ENCODE data around the gene KCNA2.
A peak's percentile ranks its signal among the peaks of the same experiment; 100 is the strongest.

The KCNA2 gene

DNA sequence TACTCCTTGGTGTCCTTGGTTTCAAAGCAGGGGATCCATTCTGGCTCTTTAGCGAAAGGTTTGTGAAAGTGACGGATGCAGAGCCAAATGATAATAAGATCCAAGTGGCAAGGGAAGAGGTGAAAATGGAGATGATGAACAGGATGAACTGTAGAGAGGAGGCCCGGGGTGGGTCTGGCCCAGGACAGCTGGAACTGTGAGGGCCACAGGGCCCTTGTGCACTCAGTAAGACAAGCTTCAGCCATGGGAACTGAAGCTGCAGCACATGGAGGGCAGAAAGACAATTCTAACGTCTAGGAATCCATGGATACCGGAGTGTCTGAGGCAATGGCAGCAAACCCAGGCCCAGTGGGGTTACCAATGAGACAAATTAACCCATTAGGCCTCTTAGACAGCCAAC is 4.8 kb downstream of the KCNA2 start:
- DNase-seq: peak; percentile 22

DNA sequence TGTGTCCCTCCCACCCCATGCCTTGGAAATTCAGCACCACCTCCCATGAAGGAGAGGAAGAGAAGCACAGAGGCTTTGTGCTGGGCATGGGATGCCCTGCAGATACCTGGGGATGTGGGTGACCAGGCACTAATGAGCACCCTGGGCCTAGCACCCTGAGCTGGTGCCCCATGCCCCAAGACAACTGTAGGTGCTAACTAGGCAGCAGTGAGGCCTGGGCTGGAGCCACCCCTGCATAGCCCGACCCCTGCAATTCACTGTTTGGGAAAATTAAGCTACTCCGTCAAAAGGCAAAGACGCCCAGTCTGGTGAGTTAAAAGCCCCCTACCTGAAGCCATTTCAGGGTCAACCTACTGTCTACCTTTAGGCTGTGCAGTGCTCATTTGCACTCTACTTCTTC is 5.4 kb downstream of the KCNA2 start:
- DNase-seq: peak; percentile 21

DNA sequence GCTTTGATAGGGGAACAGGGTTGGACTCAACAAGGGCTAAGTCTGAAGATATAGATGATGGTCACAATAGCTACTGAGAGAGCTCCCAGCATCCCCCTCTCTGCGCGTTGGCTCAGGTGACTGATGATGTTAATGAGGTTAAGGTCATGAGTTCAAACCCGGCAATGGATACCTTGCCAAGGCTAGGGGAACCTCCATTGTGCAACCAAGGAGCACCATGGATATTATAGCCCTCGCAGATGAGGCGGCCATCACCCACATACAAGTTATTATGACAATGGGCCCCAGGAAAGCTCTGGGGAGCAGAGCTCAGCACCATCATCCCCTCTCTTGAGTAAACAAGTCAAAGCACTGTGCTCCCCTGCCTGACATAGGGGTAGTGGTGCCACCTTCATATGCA is 8.2 kb downstream of the KCNA2 start:
- DNase-seq: no peak

DNA sequence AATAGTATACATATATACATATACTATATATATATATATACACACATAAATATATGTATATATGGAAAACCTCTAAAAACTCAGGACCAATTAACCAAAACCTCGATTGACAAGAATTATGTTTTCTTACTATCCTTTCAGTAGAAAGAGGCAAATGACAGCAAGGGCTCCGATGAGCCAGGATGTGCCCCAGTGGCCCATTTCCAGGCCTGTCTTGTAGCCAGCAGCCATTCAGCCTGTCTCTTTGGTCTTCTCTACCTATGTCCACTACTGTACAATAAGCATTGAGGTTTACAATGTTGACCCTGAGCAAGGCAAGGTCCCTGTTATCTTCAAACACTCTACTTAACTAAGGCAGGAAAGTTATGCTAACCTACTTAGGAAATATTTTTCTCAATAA is 9.8 kb downstream of the KCNA2 start:
- no peak for DNase-seq

DNA sequence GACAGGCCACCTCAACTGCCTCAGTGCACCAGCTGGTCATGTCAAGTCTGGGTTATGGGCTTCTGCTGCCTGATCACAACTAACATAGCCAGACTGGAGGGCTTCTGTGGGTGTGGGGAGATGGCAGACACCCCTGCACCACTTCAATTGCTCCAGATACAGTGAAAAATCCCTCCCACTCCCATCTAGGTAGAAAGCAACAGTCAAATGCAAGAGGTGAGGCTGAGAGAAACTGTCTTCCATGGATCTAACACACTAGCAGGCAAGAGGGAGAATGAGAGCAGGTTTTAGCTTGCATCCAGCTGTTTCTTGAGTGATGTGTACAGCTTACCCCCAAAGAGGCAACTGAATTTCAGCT is 10.8 kb downstream of the KCNA2 start:
- DNase-seq: no peak

DNA sequence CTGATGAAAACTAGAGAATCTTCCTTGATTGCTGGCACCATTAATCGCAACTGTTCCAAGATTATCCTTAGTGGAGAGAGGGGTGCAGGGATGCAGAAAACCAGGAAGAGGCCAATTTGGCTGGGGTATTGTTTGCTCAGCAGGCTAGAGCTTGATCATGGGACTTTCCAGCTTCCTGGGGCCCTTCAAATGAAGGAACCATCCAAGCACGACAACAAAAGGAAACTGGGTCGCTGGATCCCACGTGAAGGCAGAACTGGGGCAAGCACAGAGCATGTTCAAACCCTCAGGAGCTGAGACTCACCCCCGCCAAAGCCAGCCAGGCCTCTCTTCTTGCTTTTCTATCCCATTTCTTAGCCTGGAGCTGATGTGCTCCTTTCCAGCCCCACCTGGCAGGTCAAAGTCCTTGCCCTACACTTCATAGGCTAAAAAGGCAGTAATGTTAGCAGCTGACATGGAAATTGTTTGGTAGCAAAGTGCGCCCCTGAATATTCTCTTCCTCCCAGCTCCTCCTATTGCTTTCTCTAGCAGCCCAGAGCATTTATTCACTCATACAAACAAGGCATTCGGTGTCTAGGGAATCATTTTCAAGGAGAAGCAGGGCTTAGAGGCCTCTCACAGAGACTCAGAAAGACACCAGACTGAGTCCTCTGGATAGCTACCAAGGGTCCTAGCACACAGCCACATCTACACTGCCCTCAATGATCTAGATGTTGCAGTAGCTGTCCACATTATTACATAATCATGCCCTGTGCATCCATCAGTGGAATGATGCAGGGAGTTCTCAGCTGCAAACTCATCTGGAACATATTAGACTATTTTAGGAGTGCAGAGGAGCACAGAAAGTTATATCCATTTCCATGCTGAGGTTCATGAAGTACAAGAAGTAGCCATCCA is 11.5 kb downstream of the KCNA2 start:
- no peak for DNase-seq

DNA sequence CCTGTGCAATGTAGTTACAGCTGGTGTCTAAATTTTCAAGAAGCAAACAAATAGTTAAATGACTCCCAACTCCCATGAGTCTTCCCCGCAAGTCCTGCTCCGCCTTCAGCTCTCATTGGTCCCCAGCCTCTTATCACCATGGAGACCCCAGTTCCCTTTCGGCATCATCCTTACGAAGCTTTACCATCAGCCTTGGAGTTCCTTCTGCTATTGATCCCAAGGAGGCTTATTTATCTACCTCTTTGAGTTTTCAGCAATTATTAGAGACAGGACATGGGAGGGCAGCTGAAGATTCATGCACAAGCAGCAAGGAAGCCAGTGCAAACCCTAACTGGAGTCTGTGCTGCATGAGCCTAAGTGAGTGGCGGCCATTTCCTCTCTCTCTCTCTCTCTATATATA is 12.3 kb downstream of the KCNA2 start:
- DNase-seq: no peak

DNA sequence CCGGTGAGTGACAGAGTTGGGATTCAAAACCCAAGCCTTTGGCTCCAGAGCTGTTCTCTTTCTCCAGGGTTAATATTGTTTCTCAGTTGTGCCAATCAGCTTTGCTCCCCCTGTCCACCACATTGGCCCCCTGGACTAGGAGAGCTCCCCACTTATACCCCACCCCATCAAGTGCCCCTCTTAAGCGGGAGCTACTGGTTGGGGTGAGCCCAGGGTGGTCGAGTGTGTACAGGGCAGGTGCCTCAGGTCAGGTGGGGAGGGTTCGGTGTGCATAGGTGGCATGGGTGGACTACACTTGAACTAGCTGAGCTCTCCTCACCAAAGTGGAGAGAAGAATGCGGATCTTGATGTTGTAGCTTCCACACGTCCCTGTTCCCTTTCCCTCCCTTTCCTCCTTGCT is 14.2 kb downstream of the KCNA2 start:
- no peak for DNase-seq

DNA sequence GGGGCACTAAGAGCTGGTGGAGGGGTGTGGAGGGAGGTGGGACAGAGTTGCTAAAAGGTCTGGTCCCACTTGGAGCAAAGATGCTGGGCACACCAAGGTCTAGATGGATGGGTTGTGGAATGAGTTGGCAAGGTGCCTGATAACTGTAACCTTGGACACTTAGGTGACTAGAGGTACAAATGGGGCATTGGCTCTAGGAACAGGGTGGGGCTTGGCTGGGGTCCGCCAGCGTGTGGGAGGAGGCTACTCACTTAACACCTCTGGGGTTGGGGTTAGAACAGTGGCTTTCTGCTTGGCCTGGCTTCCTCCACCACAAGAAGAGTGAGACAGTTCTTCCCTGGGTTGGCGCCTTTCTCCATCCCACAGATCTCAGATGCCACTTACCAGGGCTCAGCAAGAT is 17.2 kb downstream of the KCNA2 start:
- DNase-seq: no peak

DNA sequence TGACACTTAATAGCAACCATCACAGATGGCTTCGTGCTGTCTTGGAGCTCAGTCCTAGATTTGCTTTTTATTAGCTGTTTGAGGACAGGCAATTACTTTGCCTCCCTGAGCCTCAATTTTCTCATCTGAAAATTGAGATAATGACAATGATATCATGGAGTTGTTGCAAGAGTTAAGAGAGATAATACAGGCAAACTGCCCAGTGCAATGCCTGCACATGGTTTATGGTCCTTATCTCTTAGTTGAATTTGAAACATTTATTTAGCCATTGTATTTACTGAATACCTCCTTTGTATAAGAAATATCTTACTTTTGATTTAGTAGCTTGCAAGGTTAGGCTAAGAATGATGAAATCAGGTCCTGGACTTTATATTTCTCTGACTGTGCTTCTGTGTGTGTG is 17.7 kb downstream of the KCNA2 start:
- no peak for DNase-seq

DNA sequence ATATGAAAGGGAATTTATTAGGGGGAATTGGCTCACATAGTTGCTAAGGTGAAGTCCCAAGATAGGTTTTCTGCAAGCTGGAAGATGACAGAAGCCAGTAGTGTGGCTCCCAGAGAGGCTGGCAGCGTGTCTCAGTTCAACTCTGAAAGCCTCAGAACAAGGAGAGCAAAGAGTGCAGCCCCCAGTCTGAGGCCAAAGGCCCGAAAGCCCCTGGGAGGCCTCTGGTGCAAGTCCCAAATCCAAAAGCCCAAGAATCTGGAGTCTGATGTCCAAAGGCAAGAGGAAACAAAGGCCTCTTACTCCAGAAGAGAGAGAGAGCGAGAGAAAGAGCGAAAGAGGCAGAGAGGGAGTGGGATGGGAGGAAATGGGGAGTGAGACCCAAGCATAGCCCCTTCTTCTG is 18.3 kb downstream of the KCNA2 start:
- DNase-seq: no peak

DNA sequence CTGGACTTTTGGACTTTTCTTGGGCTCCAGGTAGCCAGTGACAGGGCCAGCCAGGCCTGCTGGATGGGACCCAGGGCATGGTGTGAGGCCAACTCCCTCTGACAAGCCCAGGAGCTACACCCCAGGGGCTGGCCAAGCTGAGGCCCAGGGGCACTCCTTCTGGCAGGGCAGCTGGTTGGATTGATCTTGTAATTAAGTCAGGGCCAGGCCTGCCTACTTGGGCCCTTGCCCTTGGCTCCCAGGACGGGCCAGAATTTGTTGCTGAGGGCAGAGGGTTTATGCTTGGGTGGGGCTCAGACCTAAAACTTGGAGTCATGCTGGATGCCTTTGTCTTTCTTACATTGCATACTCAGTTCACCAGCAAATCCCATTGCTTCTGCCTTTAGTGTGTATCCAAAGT is 20.7 kb downstream of the KCNA2 start:
- no peak for DNase-seq

DNA sequence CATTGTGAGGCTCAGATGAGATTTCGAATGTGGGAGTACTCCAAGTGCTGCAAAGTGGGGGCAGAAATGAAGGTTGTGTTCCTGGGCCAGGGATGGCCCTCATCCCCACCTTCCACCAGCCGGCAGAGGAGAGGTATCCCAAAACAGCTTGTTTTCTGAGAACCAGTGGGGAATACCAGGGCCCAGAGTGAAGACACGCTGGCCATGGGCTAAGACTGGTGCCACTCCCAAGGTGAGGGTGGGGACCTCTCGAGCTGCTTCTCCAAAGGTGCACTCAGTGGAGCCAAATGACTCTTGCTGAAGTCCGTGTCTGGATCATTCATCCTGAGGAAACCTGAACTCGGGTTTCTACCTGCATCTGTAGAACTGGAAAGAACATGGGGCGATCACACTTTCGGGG is 22.1 kb downstream of the KCNA2 start:
- no peak for DNase-seq

DNA sequence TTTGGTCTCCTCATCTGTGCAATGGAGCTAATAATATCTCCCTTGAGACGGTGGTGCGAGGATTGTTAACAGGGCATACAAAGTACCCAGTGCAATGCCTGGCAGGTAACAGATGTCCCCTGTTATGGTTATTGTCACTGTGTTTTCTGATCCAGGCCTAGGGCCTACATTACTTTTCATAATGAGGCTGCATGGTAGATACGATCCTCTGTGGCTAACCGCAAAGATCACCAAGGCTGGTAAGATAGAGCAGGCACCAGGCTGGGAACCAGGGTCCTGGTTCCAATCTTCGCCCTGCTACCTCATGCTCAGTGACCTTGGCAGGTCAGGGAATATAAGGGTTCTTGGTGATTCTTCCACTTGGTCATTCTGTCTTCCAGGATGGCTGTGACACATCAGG is 22.7 kb downstream of the KCNA2 start:
- DNase-seq: no peak

DNA sequence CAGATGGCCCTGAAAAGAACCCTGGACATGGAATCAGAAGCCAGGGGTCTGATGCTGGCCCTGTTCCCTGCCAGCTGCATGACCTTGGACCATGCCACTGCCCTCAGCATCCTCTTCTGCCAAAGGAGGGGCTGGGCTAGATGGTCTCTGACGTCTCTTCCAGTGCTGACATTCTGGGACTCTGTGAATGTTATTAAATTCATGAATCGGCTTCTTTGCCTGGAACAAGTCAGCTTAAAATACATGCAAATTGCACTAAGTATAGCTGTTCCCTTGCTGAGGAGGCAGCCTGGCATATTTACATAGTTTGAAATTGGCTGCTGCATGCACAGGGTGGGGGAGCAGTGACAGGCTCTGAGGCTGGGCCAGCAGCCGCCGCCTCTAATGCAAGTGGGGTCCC is 23.8 kb downstream of the KCNA2 start:
- no peak for DNase-seq

DNA sequence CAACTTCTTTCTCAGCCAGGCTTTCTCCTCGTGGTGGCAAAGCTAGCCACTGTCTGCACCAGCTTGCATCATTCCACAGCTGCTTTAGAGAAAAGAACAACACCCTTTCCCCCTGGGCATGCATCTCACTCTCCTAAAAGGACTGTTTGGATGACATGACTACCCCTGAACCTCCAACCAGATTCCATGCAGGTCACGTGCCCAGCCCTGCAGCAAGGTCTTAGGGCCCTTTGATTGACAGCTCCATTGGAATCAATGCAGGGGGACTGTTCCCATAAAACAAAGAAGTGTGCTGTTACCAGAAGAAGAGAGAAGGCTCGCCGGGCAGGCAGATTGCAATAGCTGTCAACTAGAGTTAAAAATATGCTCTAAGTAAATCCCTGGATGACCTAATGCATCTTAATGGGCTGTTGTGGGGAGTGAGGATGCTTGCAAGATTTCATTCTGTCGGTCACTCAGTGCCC is 24.4 kb downstream of the KCNA2 start:
- DNase-seq: peak; percentile 63

DNA sequence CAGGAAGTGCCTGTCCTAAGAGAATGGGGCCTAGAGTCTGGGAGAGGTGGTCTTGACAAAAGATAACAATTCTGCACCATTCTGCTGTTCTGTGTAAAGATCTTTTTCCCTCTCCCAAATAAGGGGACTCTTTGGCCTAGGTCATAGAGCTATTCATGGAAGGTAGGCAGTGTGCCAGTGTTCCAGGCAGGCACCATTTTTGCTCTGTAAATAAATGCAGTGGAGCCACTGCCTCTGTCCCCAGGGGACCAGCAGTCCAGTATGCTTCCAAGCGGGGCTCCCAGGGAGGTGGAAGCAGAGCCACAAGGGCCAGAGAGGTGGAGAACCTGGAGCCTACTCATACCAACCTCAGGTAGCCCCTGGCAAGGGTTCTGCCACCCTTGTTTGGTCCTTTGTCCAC is 25.9 kb downstream of the KCNA2 start:
- DNase-seq: no peak

DNA sequence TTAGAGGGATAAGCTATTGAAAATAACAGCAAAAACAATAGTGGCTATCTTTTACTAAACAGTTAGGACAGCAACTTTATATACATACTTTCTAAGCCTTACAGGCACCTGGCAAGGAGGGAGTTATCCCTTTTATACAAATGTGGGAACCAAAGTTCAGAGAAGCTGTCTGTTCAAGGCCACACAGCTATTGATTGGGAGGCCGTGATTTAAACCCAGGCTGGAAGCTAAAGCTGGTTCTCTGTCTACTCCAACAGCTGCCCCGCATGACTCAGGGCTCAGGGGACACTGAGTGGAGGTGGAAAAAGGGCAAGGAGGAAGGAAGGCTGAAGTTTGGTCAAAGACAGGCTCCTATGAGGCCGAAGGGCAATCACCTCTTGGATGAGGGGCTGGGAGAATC is 26.7 kb downstream of the KCNA2 start:
- no peak for DNase-seq

DNA sequence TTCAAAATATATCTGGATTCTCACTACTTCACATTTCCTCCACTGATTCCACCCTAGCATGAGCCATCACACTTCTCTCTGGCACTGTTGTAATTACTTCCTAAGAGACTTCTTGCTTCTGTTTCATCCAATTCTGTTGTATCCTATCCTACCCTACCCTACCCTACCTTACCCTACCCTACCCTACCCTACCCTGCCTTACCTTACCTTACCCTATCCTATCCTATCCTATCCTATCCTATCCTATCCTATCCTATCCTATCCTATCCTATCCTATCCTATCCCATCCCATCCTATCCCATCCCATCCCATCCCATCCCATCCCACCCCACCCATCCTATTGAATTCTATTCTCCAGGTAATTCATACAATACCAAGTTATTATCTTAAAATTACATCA is 29.7 kb downstream of the KCNA2 start:
- DNase-seq: no peak

DNA sequence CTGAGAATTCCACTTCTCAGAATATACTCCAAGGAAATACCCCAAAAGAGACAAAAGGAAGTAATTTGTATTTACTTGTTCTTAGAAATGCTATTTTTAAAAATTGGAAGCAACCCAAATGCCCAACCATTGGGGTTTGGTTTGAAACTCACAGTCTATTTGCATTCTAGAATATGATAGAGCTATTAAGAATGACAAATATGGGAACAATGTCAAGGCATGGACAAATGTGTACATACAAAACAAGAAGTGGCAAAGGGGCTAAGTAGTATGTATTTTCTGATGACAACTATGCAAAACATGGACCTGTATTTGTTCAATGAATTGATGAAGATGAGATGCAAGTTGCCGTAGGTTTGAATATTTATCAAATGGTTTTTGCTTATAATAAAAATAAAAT is 32.8 kb downstream of the KCNA2 start:
- no peak for DNase-seq

DNA sequence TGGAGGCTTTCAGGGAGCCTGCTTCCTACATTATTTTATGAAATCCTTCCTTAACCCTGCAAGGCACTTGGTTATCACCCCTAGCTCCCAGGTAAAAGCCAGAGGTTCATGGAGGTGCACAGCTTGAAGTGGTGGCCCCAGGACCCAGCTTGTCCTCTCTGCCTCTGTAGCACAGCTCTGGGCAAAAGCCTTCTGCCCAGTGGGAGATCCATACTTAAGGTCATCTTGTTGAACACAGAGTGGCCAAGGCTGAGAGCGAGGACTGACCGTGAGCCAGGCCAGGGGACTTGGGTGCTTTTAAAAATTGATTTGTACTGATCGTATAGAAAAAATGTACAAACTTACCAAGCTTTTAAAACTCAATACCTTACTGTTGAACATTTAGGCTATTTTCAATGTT is 33.4 kb downstream of the KCNA2 start:
- DNase-seq: no peak

DNA sequence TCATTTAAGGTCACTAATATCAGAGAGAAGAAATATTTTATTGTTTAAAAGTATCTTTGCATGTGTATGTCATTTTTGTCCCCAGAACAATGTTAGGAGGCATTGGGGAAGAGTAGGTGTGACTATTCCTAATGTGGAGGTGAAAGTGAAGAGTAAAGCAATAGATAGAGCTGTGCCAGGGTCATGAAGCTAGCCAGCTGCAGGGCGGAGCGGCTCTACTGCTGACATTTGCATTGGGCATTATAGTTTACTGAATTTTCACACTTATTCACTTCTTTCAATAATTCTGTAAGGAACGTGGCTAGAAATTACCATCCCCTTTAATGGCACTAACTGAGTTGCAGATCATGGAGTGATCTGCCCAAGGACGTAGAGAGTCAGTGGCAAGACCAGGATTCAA is 35.3 kb downstream of the KCNA2 start:
- DNase-seq: no peak

DNA sequence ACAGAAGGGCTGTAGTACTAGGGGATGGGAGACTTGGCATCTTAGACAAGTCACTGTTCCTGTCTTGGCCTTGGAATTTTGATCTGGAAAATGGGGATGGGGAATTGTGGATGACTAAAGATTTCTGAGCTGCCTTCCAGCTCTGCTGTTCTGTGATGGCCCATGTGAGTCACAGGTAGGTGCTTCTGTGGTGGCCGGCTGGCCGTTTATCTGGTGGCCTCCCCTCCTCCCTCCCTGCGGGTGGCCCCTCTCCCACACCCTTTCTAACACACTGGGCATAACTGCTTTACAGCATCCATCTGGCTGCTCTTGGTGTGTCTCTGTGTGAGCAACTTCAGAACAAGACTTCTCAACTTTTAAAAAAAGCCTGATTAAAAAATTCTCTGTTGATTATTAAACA is 35.9 kb downstream of the KCNA2 start:
- no peak for DNase-seq

DNA sequence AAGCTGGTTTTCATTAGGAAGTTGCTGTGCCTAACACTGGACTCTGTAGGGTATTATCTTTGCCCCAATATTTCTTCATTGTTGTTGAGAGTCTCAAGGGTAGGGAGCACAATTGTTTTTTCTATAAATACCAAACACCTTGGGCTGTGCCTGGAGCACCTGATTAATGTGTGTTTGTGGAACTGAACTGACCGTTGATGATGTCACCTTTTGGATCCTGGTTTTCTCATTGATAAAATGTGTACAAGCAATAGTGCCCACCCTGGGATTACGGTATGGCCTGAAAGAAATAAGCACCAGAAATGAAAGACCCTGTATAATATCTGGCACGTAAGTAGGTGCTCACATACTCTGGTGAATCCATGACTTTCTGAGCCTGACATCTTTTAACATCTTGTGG is 39.3 kb downstream of the KCNA2 start:
- DNase-seq: no peak

DNA sequence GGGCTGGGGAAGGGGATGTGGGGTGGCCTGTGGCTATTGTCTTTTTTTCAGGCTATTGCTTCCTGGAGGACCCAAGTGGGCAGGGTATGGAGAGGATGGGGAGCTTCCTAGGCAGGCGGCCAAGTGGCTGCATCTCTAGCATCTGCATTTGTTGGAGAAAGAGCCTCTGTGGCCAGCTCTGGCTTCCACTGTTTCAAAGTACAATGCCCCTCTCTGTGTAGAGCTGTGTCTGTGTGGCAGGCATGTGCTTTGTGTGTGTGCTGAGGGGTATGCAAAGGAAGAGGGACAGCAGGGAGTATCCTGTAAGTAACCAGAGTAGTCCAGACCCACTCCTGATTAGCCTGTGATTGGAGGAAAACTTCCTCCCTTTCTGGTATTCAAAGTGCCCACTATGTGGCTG is 40.6 kb downstream of the KCNA2 start:
- DNase-seq: no peak
